ENCODE measurements around the gene AK3. TPM values are rescaled to one million over a fixed set of nuclear protein-coding genes. Genes with fewer than 3 reads are reported as not detected.

Gene AK3
- total RNA-seq, 2 experiments from 2014 or later = 19.9 to 20.9 TPM

DNA sequence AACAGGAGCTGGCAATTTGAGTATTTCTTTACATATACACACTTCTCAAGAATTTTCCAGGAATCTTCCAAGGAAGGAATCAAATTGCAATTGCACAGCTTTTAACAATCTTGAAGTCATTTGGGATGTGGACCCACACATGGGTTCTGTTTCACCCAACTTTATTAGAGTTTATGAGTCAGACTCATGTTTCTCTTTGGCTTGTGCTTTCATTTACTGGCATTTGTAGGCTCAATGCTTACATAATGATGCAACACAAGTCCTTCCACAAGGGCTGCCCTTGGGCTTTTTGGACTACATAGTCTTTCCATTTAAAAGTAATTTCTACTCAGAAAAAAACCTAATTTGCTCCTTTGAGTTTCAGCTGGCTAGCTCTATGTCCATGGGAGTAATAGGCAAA, 66.2 kb downstream of the AK3 start:
- ATAC-seq (ENCODE audit: poor library complexity) = no peak
- H3K4me1 Mint-ChIP-seq (ENCODE audit: low read depth) = peaks cover 14% of the 10 kb centered on the region
- no peak overlapping the region for H3K27ac Mint-ChIP-seq
- H3K4me1 ChIP-seq (ENCODE audit: insufficient read depth, low read length) = peaks cover 10% of the 10 kb centered on the region
- ChIA-PET POLR2A (interaction anchor here (0.9 kb wide), 1 partner anchor 119 kb away, joined by 3 read pairs; no protein-coding TSS in a partner anchor), CTCF (interaction anchor here (2.4 kb wide), 1 partner anchor 8 kb away, joined by 6 read pairs; the partner anchor contains the start of gene SPATA6L)
- intact Hi-C loops (cut with DNase I, micrococcal nuclease) = loop anchor here (5.0 to 10.0 kb wide), 6 partner anchors 118 to 1832 kb away; partner anchors contain the start of genes PLGRKT (in 1 of the 2), PUM3 (in 1 of the 2), RCL1 (in 1 of the 2) and RIC1 (in 1 of the 2)
- H3K9me3 Mint-ChIP-seq = no peaks in the 10 kb centered on the region
- no peaks in the 10 kb centered on the region for H3K9me3 ChIP-seq (ENCODE audit: control insufficient read depth in 1 of 2, insufficient read depth in 1 of 2, low read length in 2 of 2)
- no peak overlapping the region for H3K4me3 ChIP-seq (ENCODE audit: low read length)
- H3K27ac ChIP-seq (ENCODE audit: low read depth in 1 of 2, low read length in 2 of 2) = no peak overlapping the region
- H3K27me3 ChIP-seq (ENCODE audit: control insufficient read depth in 1 of 2, insufficient read depth in 2 of 2, low read length in 2 of 2) = no peaks in the 10 kb centered on the region
- no peaks in the 10 kb centered on the region for H3K36me3 ChIP-seq (ENCODE audit: insufficient read depth, low read length)
- TF ChIP-seq, protein P1, sequence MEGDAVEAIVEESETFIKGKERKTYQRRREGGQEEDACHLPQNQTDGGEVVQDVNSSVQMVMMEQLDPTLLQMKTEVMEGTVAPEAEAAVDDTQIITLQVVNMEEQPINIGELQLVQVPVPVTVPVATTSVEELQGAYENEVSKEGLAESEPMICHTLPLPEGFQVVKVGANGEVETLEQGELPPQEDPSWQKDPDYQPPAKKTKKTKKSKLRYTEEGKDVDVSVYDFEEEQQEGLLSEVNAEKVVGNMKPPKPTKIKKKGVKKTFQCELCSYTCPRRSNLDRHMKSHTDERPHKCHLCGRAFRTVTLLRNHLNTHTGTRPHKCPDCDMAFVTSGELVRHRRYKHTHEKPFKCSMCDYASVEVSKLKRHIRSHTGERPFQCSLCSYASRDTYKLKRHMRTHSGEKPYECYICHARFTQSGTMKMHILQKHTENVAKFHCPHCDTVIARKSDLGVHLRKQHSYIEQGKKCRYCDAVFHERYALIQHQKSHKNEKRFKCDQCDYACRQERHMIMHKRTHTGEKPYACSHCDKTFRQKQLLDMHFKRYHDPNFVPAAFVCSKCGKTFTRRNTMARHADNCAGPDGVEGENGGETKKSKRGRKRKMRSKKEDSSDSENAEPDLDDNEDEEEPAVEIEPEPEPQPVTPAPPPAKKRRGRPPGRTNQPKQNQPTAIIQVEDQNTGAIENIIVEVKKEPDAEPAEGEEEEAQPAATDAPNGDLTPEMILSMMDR (IDR thresholded peaks at IDR 0.05) = no peak
- DNase-seq = no peak
- no peaks in the 10 kb centered on the region for H3K27me3 Mint-ChIP-seq
- no peak overlapping the region for H3K4me3 Mint-ChIP-seq
- no peaks in the 10 kb centered on the region for H3K36me3 Mint-ChIP-seq (ENCODE audit: low read depth)

DNA sequence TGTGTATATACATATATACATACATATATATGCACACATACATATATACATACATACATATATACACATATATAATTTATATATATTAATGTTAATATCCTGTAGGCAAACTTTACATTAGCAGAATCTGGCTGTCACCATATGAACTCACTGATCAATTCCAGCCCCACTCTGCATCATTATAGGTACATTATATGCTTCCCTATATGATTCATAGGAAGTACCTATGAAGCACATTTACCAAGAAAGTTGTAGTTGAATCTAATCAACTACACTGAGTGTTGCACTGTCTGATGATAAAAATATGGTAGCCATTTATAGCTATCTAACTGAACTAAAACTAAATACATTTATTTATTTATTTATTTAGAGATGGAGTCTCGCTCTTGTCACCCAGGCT, 69.3 kb downstream of the AK3 start:
- DNase-seq (no peak), ATAC-seq (ENCODE audit: poor library complexity) (no peak)
- Histone ChIP-seq H3K9me3 (ENCODE audit: control insufficient read depth in 1 of 2, insufficient read depth in 1 of 2, low read length in 2 of 2) (no peaks in the 10 kb centered on the region), H3K27me3 (ENCODE audit: control insufficient read depth in 1 of 2, insufficient read depth in 2 of 2, low read length in 2 of 2) (no peaks in the 10 kb centered on the region), H3K27ac (ENCODE audit: low read depth in 1 of 2, low read length in 2 of 2) (no peak overlapping the region), H3K4me1 (ENCODE audit: insufficient read depth, low read length) (peaks cover 20% of the 10 kb centered on the region), H3K4me3 (ENCODE audit: low read length) (no peak overlapping the region), H3K36me3 (ENCODE audit: insufficient read depth, low read length) (no peaks in the 10 kb centered on the region)
- no peak overlapping the region for H3K27ac Mint-ChIP-seq
- TF ChIP-seq, protein P1 (IDR thresholded peaks at IDR 0.05) = no peak
- H3K36me3 Mint-ChIP-seq (ENCODE audit: low read depth) = no peaks in the 10 kb centered on the region
- H3K9me3 Mint-ChIP-seq = no peaks in the 10 kb centered on the region
- H3K27me3 Mint-ChIP-seq = no peaks in the 10 kb centered on the region
- peaks cover 35% of the 10 kb centered on the region for H3K4me1 Mint-ChIP-seq (ENCODE audit: low read depth)
- ChIA-PET CTCF (no interaction called here), POLR2A (interaction anchor here (1.7 to 2.2 kb wide), 2 partner anchors 8 to 71 kb away, joined by 5 to 14 read pairs; partner anchors contain the start of gene CDC37L1)
- no peak overlapping the region for H3K4me3 Mint-ChIP-seq
- intact Hi-C loops (cut with DNase I, micrococcal nuclease) = loop anchor here in 1 of 2 experiments (10.0 kb wide), 1 partner anchor 953 kb away; the partner anchor contains the start of gene RIC1

DNA sequence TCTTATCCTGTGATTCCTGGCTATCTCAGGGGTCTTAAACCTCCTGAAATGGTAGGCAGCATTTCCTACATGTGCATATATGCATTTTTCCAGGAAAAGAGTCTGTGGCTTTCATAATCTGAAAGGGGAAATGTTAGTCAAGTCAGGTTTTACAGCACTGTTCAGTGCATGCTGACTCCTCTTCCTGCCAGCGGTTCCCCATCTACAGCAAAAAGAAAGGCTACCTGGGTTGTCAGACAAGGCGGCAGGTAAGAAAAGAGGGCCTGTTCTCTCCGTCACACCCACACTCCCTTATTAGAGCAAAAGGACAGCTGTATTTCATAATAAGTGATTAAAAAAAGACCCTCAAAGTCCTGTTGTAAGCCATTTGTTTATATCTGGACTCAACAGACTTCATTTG, 70.4 kb downstream of the AK3 start:
- CTCF ChIA-PET = no interaction called here
- H3K4me3 Mint-ChIP-seq = no peak overlapping the region
- no peaks in the 10 kb centered on the region for H3K36me3 Mint-ChIP-seq (ENCODE audit: low read depth)
- Histone ChIP-seq H3K27me3 (ENCODE audit: control insufficient read depth in 1 of 2, insufficient read depth in 2 of 2, low read length in 2 of 2) (no peaks in the 10 kb centered on the region), H3K27ac (ENCODE audit: low read depth in 1 of 2, low read length in 2 of 2) (no peak overlapping the region), H3K36me3 (ENCODE audit: insufficient read depth, low read length) (no peaks in the 10 kb centered on the region), H3K4me1 (ENCODE audit: insufficient read depth, low read length) (peaks cover 28% of the 10 kb centered on the region), H3K4me3 (ENCODE audit: low read length) (no peak overlapping the region), H3K9me3 (ENCODE audit: control insufficient read depth in 1 of 2, insufficient read depth in 1 of 2, low read length in 2 of 2) (no peaks in the 10 kb centered on the region)
- TF ChIP-seq, protein P1 (IDR thresholded peaks at IDR 0.05) = no peak
- intact Hi-C loops (cut with DNase I, micrococcal nuclease) = loop anchor here in 1 of 2 experiments (10.0 kb wide), 1 partner anchor 954 kb away; the partner anchor contains the start of gene RIC1
- H3K9me3 Mint-ChIP-seq = no peaks in the 10 kb centered on the region
- POLR2A ChIA-PET = interaction anchor here (1.7 to 2.2 kb wide), 2 partner anchors 9 to 70 kb away, joined by 5 to 14 read pairs; partner anchors contain the start of gene CDC37L1
- ATAC-seq (ENCODE audit: poor library complexity) (no peak), DNase-seq (no peak)
- H3K27ac Mint-ChIP-seq = peak overlapping the region; percentile 52
- H3K27me3 Mint-ChIP-seq = no peaks in the 10 kb centered on the region
- H3K4me1 Mint-ChIP-seq (ENCODE audit: low read depth) = peaks cover 43% of the 10 kb centered on the region

All from CD4-positive, alpha-beta T cell (primary cell).